ENCODE measurements around the gene ARF5.

ARF5 gene

GRCh38 chr7:127632276-127632910 is 44.2 kb downstream of the ARF5 start:
- in situ Hi-C loops (cut with HindIII; ENCODE audit: low sequenced_read_pairs) = no loop called here

GRCh38 chr7:127635659-127636285 is 47.6 kb downstream of the ARF5 start:
- in situ Hi-C loops (cut with HindIII; ENCODE audit: low sequenced_read_pairs) = no loop called here

GRCh38 chr7:127638197-127638596 is 50.0 kb downstream of the ARF5 start:
- in situ Hi-C loops (cut with HindIII; ENCODE audit: low sequenced_read_pairs) = no loop called here
